Fibroblast of pulmonary artery (primary cell): ENCODE data around the gene STIM1.
"Not testable (repeated sequence)": the region's sequence is repeated elsewhere in the genome, so short reads cannot be mapped to it uniquely, and the experiment has no call there.

Experiments
- DNase-seq: peaks from one replicate; pipeline ENCODE4 v3.0.0-alpha.2; 2010; ENCODE audit warnings: low read depth
- H3K4me3 ChIP-seq: replicated peaks from 2 replicates; pipeline ENCODE4 v1.5.1; 2011; ENCODE audit warnings: low read depth, mild to moderate bottlenecking, control low read depth, low read length, moderate library complexity
- CTCF ChIP-seq: IDR thresholded peaks from 2 replicates; pipeline ENCODE4 v1.5.1; 2011; ENCODE audit warnings: mild to moderate bottlenecking, control low read depth, low read length, inconsistent platforms; ENCODE audit errors: missing control alignments

Gene STIM1

GRCh38 chr11:3855808-3856491, 486 bp downstream of the STIM1 start:
- no peak for TF ChIP-seq CTCF
- no peak for DNase-seq
- H3K4me3 ChIP-seq: peak overlapping the region; percentile 86

- H3K4me3 ChIP-seq: peak overlapping the region; percentile 86
- no peak for TF ChIP-seq CTCF
- no peak for DNase-seq
These were observed 1.5 kb downstream of the STIM1 start for GRCh38 chr11:3856856-3857553.

- TF ChIP-seq CTCF: no peak
- DNase-seq: no peak
- no peak overlapping the region for H3K4me3 ChIP-seq
These were observed 2.2 kb downstream of the STIM1 start for GRCh38 chr11:3857628-3858027.

GRCh38 chr11:3859373-3859881, 4.0 kb downstream of the STIM1 start:
- no peak for DNase-seq
- no peak overlapping the region for H3K4me3 ChIP-seq
- no peak for TF ChIP-seq CTCF

GRCh38 chr11:3860375-3860774, 4.9 kb downstream of the STIM1 start:
- no peak for DNase-seq
- no peak for TF ChIP-seq CTCF
- H3K4me3 ChIP-seq: no peak overlapping the region

GRCh38 chr11:3860898-3861393, 5.5 kb downstream of the STIM1 start:
- H3K4me3 ChIP-seq, DNase-seq: not testable (repeated sequence)

- H3K4me3 ChIP-seq: no peak overlapping the region
- no peak for TF ChIP-seq CTCF
- DNase-seq: peak; percentile 60
These were observed 6.2 kb downstream of the STIM1 start for GRCh38 chr11:3861683-3862082.
